Breast epithelium (tissue), 3 donors: ENCODE data around the gene KIF21A.

Source experiments
- POLR2A ChIP-seq: fragments of 450-650 bp; IDR thresholded peaks from one replicate; pipeline ENCODE4 v1.6.1; 2016; ENCODE audit warnings: antibody characterized with exemption, mild to moderate bottlenecking, moderate library complexity
- TF ChIP-seq, protein P1 (sequence below), 3 donors: fragments of 450-650 bp; IDR thresholded peaks; one replicate each; pipeline ENCODE4 v1.5.1; 2016 to 2017; ENCODE audit warnings: antibody characterized with exemption in 3 of 3, mild to moderate bottlenecking in 3 of 3, moderate library complexity in 3 of 3

DNA sequence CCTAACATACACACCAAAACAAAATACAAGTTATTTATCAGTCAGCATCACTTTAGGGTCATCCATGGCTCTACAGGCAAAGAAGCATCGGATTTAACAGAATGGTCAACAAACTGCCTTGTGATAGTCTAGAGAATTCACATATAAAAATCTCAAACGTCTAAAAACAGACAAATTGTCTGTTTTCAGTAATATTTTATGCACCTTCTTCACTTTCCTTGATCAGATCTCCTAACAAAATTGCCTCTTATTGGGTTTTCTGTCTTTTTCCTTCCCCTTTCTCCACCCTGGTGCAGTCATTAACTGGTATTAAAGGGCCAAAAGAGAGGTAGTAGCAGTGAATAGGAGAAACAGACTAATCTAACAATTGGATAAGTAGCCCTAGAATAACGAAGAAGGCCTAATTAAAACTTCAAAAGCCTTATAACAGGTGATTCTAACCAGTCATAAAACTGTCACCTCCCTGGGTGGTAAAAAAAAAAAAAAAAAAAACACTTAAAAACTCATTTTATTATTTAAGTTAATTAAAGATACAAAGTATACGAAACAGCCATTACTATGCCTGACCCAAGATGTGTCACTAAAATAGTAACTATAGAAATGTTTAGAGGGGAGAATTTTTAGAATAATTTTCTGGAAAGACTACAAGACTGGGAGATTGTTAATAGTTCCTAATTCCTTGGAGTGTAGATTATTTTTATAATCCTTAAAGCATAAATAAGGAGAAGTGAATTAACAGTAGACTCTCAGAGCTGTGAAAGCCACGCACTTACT lies 1.5 kb downstream of the KIF21A start:
- TF ChIP-seq, protein P1, sequence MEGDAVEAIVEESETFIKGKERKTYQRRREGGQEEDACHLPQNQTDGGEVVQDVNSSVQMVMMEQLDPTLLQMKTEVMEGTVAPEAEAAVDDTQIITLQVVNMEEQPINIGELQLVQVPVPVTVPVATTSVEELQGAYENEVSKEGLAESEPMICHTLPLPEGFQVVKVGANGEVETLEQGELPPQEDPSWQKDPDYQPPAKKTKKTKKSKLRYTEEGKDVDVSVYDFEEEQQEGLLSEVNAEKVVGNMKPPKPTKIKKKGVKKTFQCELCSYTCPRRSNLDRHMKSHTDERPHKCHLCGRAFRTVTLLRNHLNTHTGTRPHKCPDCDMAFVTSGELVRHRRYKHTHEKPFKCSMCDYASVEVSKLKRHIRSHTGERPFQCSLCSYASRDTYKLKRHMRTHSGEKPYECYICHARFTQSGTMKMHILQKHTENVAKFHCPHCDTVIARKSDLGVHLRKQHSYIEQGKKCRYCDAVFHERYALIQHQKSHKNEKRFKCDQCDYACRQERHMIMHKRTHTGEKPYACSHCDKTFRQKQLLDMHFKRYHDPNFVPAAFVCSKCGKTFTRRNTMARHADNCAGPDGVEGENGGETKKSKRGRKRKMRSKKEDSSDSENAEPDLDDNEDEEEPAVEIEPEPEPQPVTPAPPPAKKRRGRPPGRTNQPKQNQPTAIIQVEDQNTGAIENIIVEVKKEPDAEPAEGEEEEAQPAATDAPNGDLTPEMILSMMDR (IDR thresholded peaks at IDR 0.05), result no peak
- no peak for TF ChIP-seq POLR2A
